GM21423 (cell line): ENCODE data around the gene DDX27.

Experiments used
- ATAC-seq: cut with Tn5 transposase; IDR thresholded peaks from one replicate; pipeline ENCODE4 v1.9.1; 2021; ENCODE audit warnings: mild to moderate bottlenecking, moderate library complexity; ENCODE audit not compliant: unreplicated experiment

DDX27 gene

GRCh38 chr20:49287555-49288249 is 68.5 kb downstream of the DDX27 start:
- no peak for ATAC-seq

GRCh38 chr20:49288250-49288751 is 69.1 kb downstream of the DDX27 start:
- ATAC-seq, result no peak

- ATAC-seq, result no peak
Observed at GRCh38 chr20:49288784-49289696, 69.8 kb downstream of the DDX27 start.

GRCh38 chr20:49290608-49291191 is 71.5 kb downstream of the DDX27 start:
- ATAC-seq, result no peak

GRCh38 chr20:49291200-49291599 is 72.0 kb downstream of the DDX27 start:
- ATAC-seq, result no peak

- no peak for ATAC-seq
Observed at GRCh38 chr20:49292010-49292409, 72.8 kb downstream of the DDX27 start.

- ATAC-seq, result no peak
Observed at GRCh38 chr20:49293122-49293521, 73.9 kb downstream of the DDX27 start.
